Keratinocyte (primary cell): ENCODE results near the gene NF2.

Experiments
- EZH2 ChIP-seq: IDR thresholded peaks from one replicate; pipeline ENCODE4 v1.6.1; 2012; ENCODE audit warnings: inconsistent platforms, mild to moderate bottlenecking, low read length, moderate library complexity
- TF ChIP-seq, protein P1 (sequence below), 3 experiments: IDR thresholded peaks in 1 of 3; conservative IDR thresholded peaks in 1 of 3; optimal IDR thresholded peaks in 1 of 3; 2 replicates in 2 of 3; 3 replicates in 1 of 3; pipeline versions ENCODE3 to v1.5.1; 2011; ENCODE audit warnings: low read length in 3 of 3, mild to moderate bottlenecking in 3 of 3, moderate library complexity in 2 of 3, control low read depth in 1 of 3, inconsistent platforms in 1 of 3; ENCODE audit not compliant: insufficient read depth in 2 of 3; ENCODE audit errors: extremely low read depth in 1 of 3

DNA sequence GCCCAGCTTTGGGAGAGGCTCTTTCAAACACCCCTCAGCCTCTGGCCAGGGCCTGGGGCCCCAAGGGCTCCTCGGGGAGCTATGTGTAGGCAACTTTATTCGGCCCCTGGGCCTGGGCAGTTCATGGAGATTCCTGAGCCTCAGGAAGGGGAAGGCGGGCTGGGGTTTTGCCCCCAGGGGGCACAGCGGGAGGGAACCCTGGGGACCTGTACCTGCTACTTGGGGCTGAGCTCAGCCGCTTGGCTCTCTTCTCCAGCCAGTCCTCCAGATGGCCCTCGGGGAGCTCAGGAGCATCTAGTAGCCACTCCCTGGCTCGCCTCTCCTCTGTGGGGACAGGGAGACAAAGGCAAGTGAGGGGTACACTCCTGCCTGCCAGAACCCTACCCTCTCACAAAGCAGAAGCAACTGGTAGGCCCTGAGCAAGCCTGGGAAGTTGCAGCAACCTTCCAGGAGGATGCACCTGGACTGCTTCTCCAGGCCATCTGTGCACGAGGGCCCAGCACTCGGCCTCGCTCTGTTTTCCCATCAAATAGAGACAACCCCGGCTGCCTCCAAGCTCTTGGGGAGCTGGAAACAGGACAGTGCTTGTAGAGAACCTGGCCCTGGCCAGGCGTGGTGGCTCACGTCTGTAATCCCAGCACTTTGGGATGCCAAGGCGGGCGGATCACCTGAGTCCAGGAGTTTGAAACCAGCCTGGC is 134.8 kb downstream of the NF2 start:
- TF ChIP-seq, protein P1, sequence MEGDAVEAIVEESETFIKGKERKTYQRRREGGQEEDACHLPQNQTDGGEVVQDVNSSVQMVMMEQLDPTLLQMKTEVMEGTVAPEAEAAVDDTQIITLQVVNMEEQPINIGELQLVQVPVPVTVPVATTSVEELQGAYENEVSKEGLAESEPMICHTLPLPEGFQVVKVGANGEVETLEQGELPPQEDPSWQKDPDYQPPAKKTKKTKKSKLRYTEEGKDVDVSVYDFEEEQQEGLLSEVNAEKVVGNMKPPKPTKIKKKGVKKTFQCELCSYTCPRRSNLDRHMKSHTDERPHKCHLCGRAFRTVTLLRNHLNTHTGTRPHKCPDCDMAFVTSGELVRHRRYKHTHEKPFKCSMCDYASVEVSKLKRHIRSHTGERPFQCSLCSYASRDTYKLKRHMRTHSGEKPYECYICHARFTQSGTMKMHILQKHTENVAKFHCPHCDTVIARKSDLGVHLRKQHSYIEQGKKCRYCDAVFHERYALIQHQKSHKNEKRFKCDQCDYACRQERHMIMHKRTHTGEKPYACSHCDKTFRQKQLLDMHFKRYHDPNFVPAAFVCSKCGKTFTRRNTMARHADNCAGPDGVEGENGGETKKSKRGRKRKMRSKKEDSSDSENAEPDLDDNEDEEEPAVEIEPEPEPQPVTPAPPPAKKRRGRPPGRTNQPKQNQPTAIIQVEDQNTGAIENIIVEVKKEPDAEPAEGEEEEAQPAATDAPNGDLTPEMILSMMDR (optimal IDR thresholded peaks at IDR 0.05 in 1 of 3, IDR thresholded peaks at IDR 0.05 in 1 of 3, conservative IDR thresholded peaks at IDR 0.05 in 1 of 3; ENCODE audit: extremely low read depth in 1 of 3, insufficient read depth in 2 of 3, low read length in 3 of 3): no peak
- no peak for TF ChIP-seq EZH2
